Liver (tissue), 9 donors: ENCODE results near the gene CEP126. TPM values are rescaled to one million over a fixed set of nuclear protein-coding genes. Genes with fewer than 3 reads are reported as not detected.

Experiments used
- DNase-seq: peaks from one replicate; pipeline ENCODE4 v3.0.0-alpha.2; 2017; ENCODE audit warnings: low spot score
- H3K27ac ChIP-seq, 2 donors: one replicate each; pipeline ENCODE4 v1.7.0; 2013; ENCODE audit warnings: inconsistent platforms in 2 of 2, low read length in 2 of 2, control low read depth in 1 of 2, low read depth in 1 of 2, mild to moderate bottlenecking in 1 of 2
- H3K27me3 ChIP-seq, 4 donors: one replicate each; pipeline versions ENCODE4 v1.6.1 to v1.7.0; 2013; ENCODE audit warnings: low read length in 3 of 4, inconsistent platforms in 1 of 4, mild to moderate bottlenecking in 1 of 4, moderate library complexity in 1 of 4; ENCODE audit not compliant: control insufficient read depth in 4 of 4, insufficient read depth in 4 of 4
- H3K36me3 ChIP-seq, 4 donors: one replicate each; pipeline versions ENCODE4 v1.6.1 to v1.7.0; 2013; ENCODE audit warnings: low read length in 3 of 4, mild to moderate bottlenecking in 3 of 4, low read depth in 1 of 4, moderate library complexity in 1 of 4; ENCODE audit not compliant: control insufficient read depth in 4 of 4, insufficient read depth in 3 of 4
- H3K4me1 ChIP-seq, 4 donors: one replicate each; pipeline versions ENCODE4 v1.6.1 to v1.7.0; 2013; ENCODE audit warnings: low read length in 3 of 4, mild to moderate bottlenecking in 3 of 4, moderate library complexity in 1 of 4; ENCODE audit not compliant: control insufficient read depth in 4 of 4, insufficient read depth in 4 of 4
- H3K4me3 ChIP-seq, 3 donors: one replicate each; pipeline versions ENCODE4 v1.6.1 to v1.7.0; 2013; ENCODE audit warnings: low read length in 3 of 3, control low read depth in 1 of 3, low read depth in 1 of 3, mild to moderate bottlenecking in 1 of 3
- H3K9ac ChIP-seq, 2 donors: one replicate each; pipeline ENCODE4 v1.7.0; 2013; ENCODE audit warnings: low read length in 2 of 2, mild to moderate bottlenecking in 2 of 2, moderate library complexity in 2 of 2, control low read depth in 1 of 2, low read depth in 1 of 2
- H3K9me3 ChIP-seq, 4 donors: one replicate each; pipeline versions ENCODE4 v1.6.1 to v1.7.0; 2013; ENCODE audit warnings: low read length in 3 of 4; ENCODE audit not compliant: control insufficient read depth in 4 of 4
- FOXA1 ChIP-seq: IDR thresholded peaks from 2 replicates; pipeline ENCODE4 v1.6.1; 2016; ENCODE audit warnings: antibody characterized with exemption
- GABPA ChIP-seq, 2 donors: IDR thresholded peaks in 1 of 2; conservative IDR thresholded peaks in 1 of 2; 2 replicates each; pipeline ENCODE4 v1.6.1; 2016; ENCODE audit warnings: antibody characterized with exemption in 2 of 2, mild to moderate bottlenecking in 1 of 2, moderate library complexity in 1 of 2
- NR2F2 ChIP-seq: IDR thresholded peaks from 2 replicates; pipeline ENCODE4 v1.6.1; 2016; ENCODE audit warnings: antibody characterized with exemption
- SP1 ChIP-seq: IDR thresholded peaks from 2 replicates; pipeline ENCODE4 v1.6.1; 2018; ENCODE audit warnings: antibody characterized with exemption, mild to moderate bottlenecking
- TAF1 ChIP-seq: conservative IDR thresholded peaks from 2 replicates; pipeline ENCODE4 v1.6.1; 2016; ENCODE audit warnings: antibody characterized with exemption, mild to moderate bottlenecking
- YY1 ChIP-seq: IDR thresholded peaks from 2 replicates; pipeline ENCODE4 v1.6.1; 2016; ENCODE audit warnings: antibody characterized with exemption, mild to moderate bottlenecking
- WGBS: extraction: QIAGEN DNeasy Blood & Tissue Kit; methylation state at CpG from one replicate; pipeline ENCODE4 v1.1.7; 2013; 5-methylcytosine and 5-hydroxymethylcytosine counted together
- polyA plus RNA-seq, 2 donors: library from polyadenylated mRNA; stranded (reverse) in 1 of 2; unstranded in 1 of 2; fragments of 200-250 nt in 1 of 2; fragments of >200 nt in 1 of 2; fragmentation: Nextera tagmentation in 1 of 2; extraction: Ambion mirVana in 1 of 2; gene quantifications; one replicate each; pipeline versions ENCODE4 v1.2.1 to v1.2.3, GENCODE V29; 2013 to 2015
- total RNA-seq, 2 donors: library from RNA; depleted of rRNA; stranded (reverse); fragments of >200 nt; gene quantifications; one replicate each; pipeline ENCODE4 v1.2.3, GENCODE V29; 2014
- TF ChIP-seq, protein P1 (sequence below): IDR thresholded peaks from 2 replicates; pipeline ENCODE4 v1.6.1; 2016; ENCODE audit warnings: antibody characterized with exemption
- TF ChIP-seq, protein P2 (sequence below): fragments of 150-350 bp; IDR thresholded peaks from 2 replicates; pipeline ENCODE4 v1.5.1; 2017; ENCODE audit warnings: improper control_type of control experiment, low read depth, low read length; ENCODE audit not compliant: missing input control
- TF ChIP-seq, protein P3 (sequence below): IDR thresholded peaks from 2 replicates; pipeline ENCODE4 v1.6.1; 2016; ENCODE audit warnings: antibody characterized with exemption, mild to moderate bottlenecking
- donor health status: healthy.
- donor health status: healthy.
- donor health status: healthy.
- donor health status: healthy.
- donor health status: healthy.

The CEP126 gene, protein sequence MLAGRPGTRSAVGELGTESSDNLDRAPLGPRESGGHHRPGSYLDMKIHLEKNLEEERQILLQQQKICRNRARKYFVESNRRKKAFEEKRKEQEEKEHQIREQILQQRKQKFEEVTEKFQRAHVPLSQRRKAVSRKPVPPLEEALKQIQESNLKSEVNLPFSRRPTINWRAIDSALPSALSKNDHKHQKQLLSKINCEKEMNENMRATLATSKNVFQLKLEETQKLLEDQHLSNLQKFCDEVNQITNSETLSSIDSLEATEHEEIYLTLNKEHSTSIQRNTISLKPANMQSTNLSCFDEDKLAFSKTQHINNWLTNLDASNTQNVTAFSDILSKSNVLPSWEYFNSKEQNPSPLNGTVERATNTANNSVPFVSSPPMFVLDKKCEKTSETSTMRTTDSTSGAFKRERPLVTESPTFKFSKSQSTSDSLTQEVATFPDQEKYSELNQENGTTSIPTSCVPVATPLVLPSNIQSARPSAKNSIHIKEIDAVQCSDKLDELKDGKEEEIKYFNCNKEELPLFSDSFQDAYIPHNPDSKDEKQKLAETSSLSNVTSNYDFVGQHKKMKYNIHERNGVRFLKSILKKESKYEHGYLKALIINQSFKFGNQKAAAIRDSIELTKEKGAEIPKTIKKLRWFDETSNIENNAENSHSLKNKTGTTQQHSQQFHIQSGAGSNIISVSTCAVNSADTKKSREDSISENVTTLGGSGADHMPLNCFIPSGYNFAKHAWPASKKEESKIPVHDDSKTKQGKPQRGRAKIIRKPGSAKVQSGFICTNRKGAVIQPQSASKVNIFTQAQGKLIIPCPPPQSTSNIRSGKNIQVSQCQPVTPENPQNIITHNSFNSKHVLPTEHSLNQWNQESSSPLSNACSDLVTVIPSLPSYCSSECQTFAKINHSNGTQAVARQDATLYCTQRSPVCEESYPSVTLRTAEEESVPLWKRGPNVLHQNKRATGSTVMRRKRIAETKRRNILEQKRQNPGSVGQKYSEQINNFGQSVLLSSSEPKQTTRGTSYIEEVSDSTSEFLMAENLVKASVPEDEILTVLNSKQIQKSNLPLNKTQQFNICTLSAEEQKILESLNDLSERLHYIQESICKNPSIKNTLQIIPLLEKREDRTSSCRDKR
- total RNA-seq (under 1 TPM; 0.25 to 0.75 TPM), polyA plus RNA-seq (under 1 TPM; 0.02 to 0.07 TPM)

DNA sequence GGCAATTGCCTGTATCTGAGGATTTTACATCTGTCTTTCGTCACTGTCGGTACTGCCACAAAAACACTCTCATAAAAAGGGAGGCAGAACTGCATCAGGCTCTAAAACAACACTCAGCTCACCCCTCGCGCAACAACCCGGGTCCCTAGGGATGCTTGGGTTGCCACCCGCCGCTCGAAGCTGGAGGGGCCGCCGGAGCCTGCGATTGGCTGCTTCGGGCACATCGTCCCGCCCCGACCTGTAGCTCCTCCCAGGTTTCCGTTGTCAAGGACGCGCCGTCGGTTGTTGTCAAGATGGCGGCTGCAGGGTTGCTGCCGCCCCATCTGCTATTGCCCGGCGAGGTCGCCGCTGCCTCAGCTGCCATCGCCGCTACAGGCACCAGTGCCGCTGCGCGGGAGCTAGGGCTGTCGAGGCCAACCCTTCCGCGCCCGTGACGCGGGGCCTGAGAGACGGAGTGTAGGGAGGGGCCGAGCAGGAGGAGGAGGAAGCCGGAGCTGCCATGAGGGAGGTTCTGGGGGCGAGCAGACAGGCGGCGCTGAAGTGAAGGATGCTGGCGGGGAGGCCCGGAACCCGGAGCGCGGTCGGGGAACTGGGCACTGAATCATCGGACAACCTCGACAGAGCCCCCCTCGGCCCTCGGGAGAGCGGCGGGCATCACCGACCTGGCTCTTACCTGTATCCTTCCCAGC is at the start of gene CEP126:
TSS of gene CEP126 (plus strand) at position 273 of the 689 bp plus-strand sequence. CDS start at position 548, 275 bp downstream.
- H3K4me1 ChIP-seq: peaks cover 0 to 15% (median 10%) of the 10 kb centered on the region in 4 donors
- TF ChIP-seq, protein P1, sequence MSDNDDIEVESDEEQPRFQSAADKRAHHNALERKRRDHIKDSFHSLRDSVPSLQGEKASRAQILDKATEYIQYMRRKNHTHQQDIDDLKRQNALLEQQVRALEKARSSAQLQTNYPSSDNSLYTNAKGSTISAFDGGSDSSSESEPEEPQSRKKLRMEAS: no peak
- TF ChIP-seq NR2F2 (no peak), GABPA (IDR thresholded peaks at IDR 0.05 in 1 of 2, conservative IDR thresholded peaks at IDR 0.05 in 1 of 2) (no peak), FOXA1 (no peak), TAF1 (no peak), YY1 (peak; percentile 97), SP1 (peak; percentile 37)
- TF ChIP-seq, protein P2, sequence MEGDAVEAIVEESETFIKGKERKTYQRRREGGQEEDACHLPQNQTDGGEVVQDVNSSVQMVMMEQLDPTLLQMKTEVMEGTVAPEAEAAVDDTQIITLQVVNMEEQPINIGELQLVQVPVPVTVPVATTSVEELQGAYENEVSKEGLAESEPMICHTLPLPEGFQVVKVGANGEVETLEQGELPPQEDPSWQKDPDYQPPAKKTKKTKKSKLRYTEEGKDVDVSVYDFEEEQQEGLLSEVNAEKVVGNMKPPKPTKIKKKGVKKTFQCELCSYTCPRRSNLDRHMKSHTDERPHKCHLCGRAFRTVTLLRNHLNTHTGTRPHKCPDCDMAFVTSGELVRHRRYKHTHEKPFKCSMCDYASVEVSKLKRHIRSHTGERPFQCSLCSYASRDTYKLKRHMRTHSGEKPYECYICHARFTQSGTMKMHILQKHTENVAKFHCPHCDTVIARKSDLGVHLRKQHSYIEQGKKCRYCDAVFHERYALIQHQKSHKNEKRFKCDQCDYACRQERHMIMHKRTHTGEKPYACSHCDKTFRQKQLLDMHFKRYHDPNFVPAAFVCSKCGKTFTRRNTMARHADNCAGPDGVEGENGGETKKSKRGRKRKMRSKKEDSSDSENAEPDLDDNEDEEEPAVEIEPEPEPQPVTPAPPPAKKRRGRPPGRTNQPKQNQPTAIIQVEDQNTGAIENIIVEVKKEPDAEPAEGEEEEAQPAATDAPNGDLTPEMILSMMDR: no peak
- TF ChIP-seq, protein P3, sequence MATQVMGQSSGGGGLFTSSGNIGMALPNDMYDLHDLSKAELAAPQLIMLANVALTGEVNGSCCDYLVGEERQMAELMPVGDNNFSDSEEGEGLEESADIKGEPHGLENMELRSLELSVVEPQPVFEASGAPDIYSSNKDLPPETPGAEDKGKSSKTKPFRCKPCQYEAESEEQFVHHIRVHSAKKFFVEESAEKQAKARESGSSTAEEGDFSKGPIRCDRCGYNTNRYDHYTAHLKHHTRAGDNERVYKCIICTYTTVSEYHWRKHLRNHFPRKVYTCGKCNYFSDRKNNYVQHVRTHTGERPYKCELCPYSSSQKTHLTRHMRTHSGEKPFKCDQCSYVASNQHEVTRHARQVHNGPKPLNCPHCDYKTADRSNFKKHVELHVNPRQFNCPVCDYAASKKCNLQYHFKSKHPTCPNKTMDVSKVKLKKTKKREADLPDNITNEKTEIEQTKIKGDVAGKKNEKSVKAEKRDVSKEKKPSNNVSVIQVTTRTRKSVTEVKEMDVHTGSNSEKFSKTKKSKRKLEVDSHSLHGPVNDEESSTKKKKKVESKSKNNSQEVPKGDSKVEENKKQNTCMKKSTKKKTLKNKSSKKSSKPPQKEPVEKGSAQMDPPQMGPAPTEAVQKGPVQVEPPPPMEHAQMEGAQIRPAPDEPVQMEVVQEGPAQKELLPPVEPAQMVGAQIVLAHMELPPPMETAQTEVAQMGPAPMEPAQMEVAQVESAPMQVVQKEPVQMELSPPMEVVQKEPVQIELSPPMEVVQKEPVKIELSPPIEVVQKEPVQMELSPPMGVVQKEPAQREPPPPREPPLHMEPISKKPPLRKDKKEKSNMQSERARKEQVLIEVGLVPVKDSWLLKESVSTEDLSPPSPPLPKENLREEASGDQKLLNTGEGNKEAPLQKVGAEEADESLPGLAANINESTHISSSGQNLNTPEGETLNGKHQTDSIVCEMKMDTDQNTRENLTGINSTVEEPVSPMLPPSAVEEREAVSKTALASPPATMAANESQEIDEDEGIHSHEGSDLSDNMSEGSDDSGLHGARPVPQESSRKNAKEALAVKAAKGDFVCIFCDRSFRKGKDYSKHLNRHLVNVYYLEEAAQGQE: no peak

More for the DNA sequence above, at the start of gene CEP126:
- peak within 1 kb of the TSS in 1 of 2 donors; percentile 60 for H3K27ac ChIP-seq
- H3K9ac ChIP-seq: peak within 1 kb of the TSS; percentile 20 to 39
- peak; percentile 87 for DNase-seq
- no peaks in the 10 kb centered on the region for H3K9me3 ChIP-seq
- H3K36me3 ChIP-seq: no peaks in the 10 kb centered on the region
- no peaks in the 10 kb centered on the region for H3K27me3 ChIP-seq
- 2% methylated on average over 56 of the region's 56 CpGs for WGBS
- H3K4me3 ChIP-seq: peak within 1 kb of the TSS; percentile 65 to 76 (median 71)
